Smooth muscle cell (in vitro differentiated cells): ENCODE results near the gene ABCG1. TPM values are rescaled to one million over a fixed set of nuclear protein-coding genes. Genes with fewer than 3 reads are reported as not detected.

Experiments used
- DNase-seq: peaks from one replicate; lab custom pipeline; 2025; ENCODE audit not compliant: unreplicated experiment; lab: John Stamatoyannopoulos, UW
- H2AFZ ChIP-seq: fragments of 200-600 bp; sonication (generic); 2 replicates; pipeline ENCODE4 v1.6.0; 2016; ENCODE audit warnings: antibody characterized with exemption, low read depth, mild to moderate bottlenecking
- H3F3A ChIP-seq: fragments of 200-600 bp; sonication (generic); 2 replicates; pipeline ENCODE4 v1.6.0; 2017; ENCODE audit warnings: antibody characterized with exemption, low read depth
- H3K27ac ChIP-seq: fragments of 200-600 bp; sonication (generic); 2 replicates; pipeline ENCODE4 v1.5.1; 2016; ENCODE audit warnings: low read depth, mild to moderate bottlenecking
- H3K27me3 ChIP-seq: fragments of 200-600 bp; sonication (generic); 2 replicates; pipeline ENCODE4 v1.6.1; 2016; ENCODE audit warnings: low read depth, mild to moderate bottlenecking
- H3K36me3 ChIP-seq: fragments of 200-600 bp; sonication (generic); 2 replicates; pipeline ENCODE4 v1.5.1; 2016; ENCODE audit warnings: low read depth
- H3K4me1 ChIP-seq: fragments of 200-600 bp; sonication (generic); 2 replicates; pipeline ENCODE4 v1.5.1; 2016; ENCODE audit warnings: low read depth
- H3K4me2 ChIP-seq: fragments of 200-600 bp; sonication (generic); 2 replicates; pipeline ENCODE4 v1.6.0; 2016; ENCODE audit warnings: mild to moderate bottlenecking
- H3K4me3 ChIP-seq: fragments of 200-600 bp; sonication (generic); 2 replicates; pipeline ENCODE4 v1.5.1; 2016; ENCODE audit warnings: mild to moderate bottlenecking
- H3K79me2 ChIP-seq: fragments of 200-600 bp; sonication (generic); 2 replicates; pipeline ENCODE4 v1.6.0; 2016; ENCODE audit warnings: low read depth, mild to moderate bottlenecking
- H3K9ac ChIP-seq: fragments of 200-600 bp; sonication (generic); 2 replicates; pipeline ENCODE4 v1.6.0; 2016; ENCODE audit warnings: low read depth
- H3K9me3 ChIP-seq: fragments of 200-600 bp; sonication (generic); replicated peaks from 2 replicates; pipeline ENCODE4 v1.5.1; 2016; ENCODE audit warnings: low read depth
- H4K20me1 ChIP-seq: fragments of 200-600 bp; sonication (generic); 2 replicates; pipeline ENCODE4 v1.6.0; 2016; ENCODE audit warnings: low read depth
- WGBS: methylation state at CpG from one replicate; pipeline ENCODE4 v1.1.7; 2016; ENCODE audit warnings: low lambda C conversion rate; 5-methylcytosine and 5-hydroxymethylcytosine counted together
- polyA plus RNA-seq: library from polyadenylated mRNA; unstranded; fragments of >200 nt; fragmentation: Nextera tagmentation; extraction: Ambion mirVana; gene quantifications from 2 replicates; pipeline ENCODE4 v1.2.1, GENCODE V29; 2016
- total RNA-seq: library from RNA; depleted of rRNA; stranded (reverse); fragments of >200 nt; gene quantifications from 2 replicates; pipeline ENCODE4 v1.2.3, GENCODE V29; 2014
- TF ChIP-seq, protein P1 (sequence below): fragments of 200-600 bp; sonication (generic); IDR thresholded peaks from 2 replicates; pipeline ENCODE4 v1.5.1; 2017; ENCODE audit warnings: borderline replicate concordance, mild to moderate bottlenecking, antibody characterized with exemption; ENCODE audit not compliant: insufficient read depth, poor library complexity, severe bottlenecking

Gene ABCG1
- total and polyA plus RNA-seq, 2 experiments from 2014 or later = 0.55 to 2.9 TPM

DNA sequence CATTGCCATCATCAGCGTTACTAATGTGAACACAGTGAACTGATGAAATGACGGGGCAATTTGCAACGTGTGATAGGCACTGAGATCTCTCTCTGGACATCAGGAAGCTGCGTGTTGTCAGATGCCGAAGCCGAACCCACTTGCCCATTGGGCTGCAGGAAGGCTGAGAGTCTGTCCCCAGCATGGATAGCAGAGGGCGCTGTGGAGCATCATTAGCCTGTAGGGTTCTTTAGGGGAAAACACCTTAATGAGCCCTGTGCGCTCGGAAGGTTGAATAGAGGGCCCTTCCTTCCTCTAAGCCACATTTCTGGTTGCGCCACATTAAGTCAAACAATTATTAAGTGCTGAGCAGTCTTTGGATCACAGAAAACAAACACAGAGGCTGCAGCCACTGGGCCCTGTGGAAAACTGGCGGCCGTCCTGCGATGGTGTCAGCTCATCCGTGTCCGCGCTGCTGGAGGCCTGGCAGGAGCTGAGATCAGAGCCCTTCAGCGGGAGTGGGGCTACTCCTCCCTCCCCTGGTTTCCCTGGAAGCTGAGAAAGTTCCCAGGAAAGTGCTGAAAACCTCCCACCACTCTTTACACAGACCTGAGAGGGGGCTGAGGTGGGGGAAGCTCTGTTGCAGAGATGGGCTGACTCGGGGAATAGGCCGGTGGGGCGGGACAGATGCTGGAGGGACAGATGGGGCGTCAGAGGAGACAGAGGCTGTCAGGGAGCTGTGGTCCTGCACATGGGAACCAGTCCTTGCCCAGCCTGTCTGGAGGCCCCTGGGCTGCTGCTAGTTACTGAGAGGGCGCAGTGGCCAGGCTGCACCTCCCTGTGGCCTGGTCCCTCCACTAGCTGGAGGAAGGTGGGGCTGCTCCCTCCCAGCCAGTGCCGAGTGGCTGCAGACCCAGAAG is 119.1 kb downstream of the ABCG1 start:
- Histone ChIP-seq H2AFZ (no peak overlapping the region), H3K4me1 (peaks cover 10% of the 10 kb centered on the region), H3K4me3 (no peak overlapping the region), H3K79me2 (no peaks in the 10 kb centered on the region), H3K9ac (no peak overlapping the region), H3K27ac (no peak overlapping the region), H3F3A (no peaks in the 10 kb centered on the region), H3K4me2 (no peak overlapping the region), H3K9me3 (no peaks in the 10 kb centered on the region), H3K36me3 (no peaks in the 10 kb centered on the region), H4K20me1 (no peaks in the 10 kb centered on the region), H3K27me3 (no peaks in the 10 kb centered on the region)
- 63% methylated on average over 22 of the region's 23 CpGs for WGBS
- TF ChIP-seq, protein P1, sequence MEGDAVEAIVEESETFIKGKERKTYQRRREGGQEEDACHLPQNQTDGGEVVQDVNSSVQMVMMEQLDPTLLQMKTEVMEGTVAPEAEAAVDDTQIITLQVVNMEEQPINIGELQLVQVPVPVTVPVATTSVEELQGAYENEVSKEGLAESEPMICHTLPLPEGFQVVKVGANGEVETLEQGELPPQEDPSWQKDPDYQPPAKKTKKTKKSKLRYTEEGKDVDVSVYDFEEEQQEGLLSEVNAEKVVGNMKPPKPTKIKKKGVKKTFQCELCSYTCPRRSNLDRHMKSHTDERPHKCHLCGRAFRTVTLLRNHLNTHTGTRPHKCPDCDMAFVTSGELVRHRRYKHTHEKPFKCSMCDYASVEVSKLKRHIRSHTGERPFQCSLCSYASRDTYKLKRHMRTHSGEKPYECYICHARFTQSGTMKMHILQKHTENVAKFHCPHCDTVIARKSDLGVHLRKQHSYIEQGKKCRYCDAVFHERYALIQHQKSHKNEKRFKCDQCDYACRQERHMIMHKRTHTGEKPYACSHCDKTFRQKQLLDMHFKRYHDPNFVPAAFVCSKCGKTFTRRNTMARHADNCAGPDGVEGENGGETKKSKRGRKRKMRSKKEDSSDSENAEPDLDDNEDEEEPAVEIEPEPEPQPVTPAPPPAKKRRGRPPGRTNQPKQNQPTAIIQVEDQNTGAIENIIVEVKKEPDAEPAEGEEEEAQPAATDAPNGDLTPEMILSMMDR = peak; percentile 38
- DNase-seq = no peak

GRCh38 chr21:42338729-42339715 is 120.1 kb downstream of the ABCG1 start:
- Histone ChIP-seq H3K4me3 (no peak overlapping the region), H2AFZ (no peak overlapping the region), H3K27me3 (no peaks in the 10 kb centered on the region), H4K20me1 (no peaks in the 10 kb centered on the region), H3K79me2 (no peaks in the 10 kb centered on the region), H3K4me1 (peaks cover 10% of the 10 kb centered on the region), H3K4me2 (no peak overlapping the region), H3K9me3 (no peaks in the 10 kb centered on the region), H3K9ac (no peak overlapping the region), H3K36me3 (no peaks in the 10 kb centered on the region), H3K27ac (no peak overlapping the region), H3F3A (no peaks in the 10 kb centered on the region)
- WGBS = 96% methylated on average over 17 of the region's 17 CpGs
- TF ChIP-seq, protein P1 = no peak
- no peak for DNase-seq

DNA sequence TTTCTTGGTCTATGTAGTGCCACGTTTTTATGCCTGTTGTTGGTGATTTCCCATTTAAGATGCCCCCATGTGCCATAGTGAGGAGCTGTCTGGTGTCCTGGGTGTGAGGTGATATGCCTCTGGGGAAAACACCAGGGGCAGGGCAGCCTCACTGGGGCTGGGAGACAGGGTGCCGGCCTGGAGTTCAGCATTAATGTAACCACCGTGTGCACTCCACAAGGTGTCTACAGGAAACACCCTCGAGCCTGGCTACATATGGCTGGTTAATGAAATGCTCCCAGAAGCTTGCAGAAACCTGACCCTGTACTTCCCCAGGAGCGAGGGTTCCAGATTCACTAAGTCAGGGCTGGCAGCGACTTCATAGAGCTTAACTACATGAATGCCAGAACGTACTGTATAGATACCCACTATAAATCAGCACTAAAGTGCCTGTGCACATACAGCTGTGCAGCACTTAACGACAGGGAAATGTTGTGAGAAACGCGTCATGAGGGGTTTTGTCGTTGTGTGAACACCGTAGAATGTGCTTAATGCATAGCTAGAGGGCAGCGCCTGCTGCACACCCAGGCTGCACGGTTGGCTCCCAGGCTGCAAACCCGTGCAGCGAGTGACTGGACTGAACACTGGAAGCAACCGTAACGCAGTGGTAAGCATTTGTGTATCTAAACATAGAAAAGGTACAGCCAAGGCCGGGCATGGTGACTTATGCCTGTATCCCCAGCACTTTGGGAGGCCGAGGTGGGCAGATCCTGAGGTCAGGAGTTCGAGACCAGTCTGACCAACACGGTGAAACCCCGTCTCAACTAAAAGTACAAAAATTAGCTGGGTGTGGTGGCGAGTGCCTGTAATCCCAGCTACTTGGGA is 121.5 kb downstream of the ABCG1 start:
- Histone ChIP-seq H3K4me3 (no peak overlapping the region), H2AFZ (no peak overlapping the region), H3K27me3 (no peaks in the 10 kb centered on the region), H3K79me2 (no peaks in the 10 kb centered on the region), H3K36me3 (no peaks in the 10 kb centered on the region), H3K27ac (no peak overlapping the region), H3K4me2 (no peak overlapping the region), H3K9ac (no peak overlapping the region), H3K4me1 (peaks cover 10% of the 10 kb centered on the region), H3F3A (no peaks in the 10 kb centered on the region), H4K20me1 (no peaks in the 10 kb centered on the region), H3K9me3 (no peaks in the 10 kb centered on the region)
- DNase-seq = no peak
- WGBS = 91% methylated on average over 24 of the region's 24 CpGs
- TF ChIP-seq, protein P1 = no peak
